ENCODE data around the gene HHAT. TPM values are rescaled to one million over a fixed set of nuclear protein-coding genes. Genes with fewer than 3 reads are reported as not detected.
A peak's percentile ranks its signal among the peaks of the same experiment; 100 is the strongest.

Gene HHAT
- total and polyA plus RNA-seq, 2 of the 4 experiments (the other 2 are of a cell fraction) = 1.7 to 2.5 TPM

DNA sequence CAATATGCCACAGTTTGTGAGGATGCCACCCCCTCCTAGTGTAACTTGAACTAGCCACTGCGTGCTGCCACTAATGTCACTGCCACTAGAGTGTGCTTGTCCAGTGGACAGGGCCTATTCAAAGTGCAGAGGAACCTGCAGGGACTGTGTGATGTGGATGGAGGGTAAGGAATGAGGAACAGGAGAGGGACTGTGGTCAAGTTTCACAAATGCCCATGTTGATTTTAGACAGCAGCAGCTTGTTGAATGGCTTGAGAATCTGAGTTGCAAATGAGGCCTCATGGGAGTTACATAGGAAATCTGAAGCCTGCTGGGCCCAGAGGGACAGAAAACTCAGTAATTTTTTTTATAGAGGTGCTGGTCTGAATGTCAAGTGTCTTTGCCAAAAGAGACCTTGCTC, 112.3 kb downstream of the HHAT start:
- in situ Hi-C loops (cut with MboI; ENCODE audit: low sequenced_read_pairs) (no loop called here), dilution Hi-C loops (cut with HindIII; ENCODE audit: low sequenced_read_pairs, unreplicated experiment) (no loop called here), intact Hi-C loops (cut with micrococcal nuclease) (no loop called here)
- Histone ChIP-seq H2AK9ac (replicated peaks; ENCODE audit: low read depth, low read length, poor library complexity) (no peak overlapping the region), H2BK20ac (ENCODE audit: low read depth, low read length) (peak overlapping the region; percentile 94), H3K4me1 (ENCODE audit: control insufficient read depth, insufficient read depth, low read length) (peaks cover 20% of the 10 kb centered on the region), H3K27ac (ENCODE audit: insufficient read depth, low read length) (peak overlapping the region; percentile 38), H3K18ac (ENCODE audit: low read depth, low read length) (peak overlapping the region; percentile 96; the same call in 1 of the 2 replicates), H3K4me3 (ENCODE audit: insufficient read depth, low read depth, low read length) (no peak overlapping the region), H3K36me3 (ENCODE audit: control insufficient read depth, insufficient read depth, low read length) (no peaks in the 10 kb centered on the region), H4K91ac (ENCODE audit: insufficient read depth, low read depth, low read length) (peak overlapping the region; percentile 91), H3K9ac (ENCODE audit: low read depth, low read length) (no peak overlapping the region), H3K14ac (replicated peaks; ENCODE audit: low read depth, low read length) (peak overlapping the region; percentile 62), H4K5ac (ENCODE audit: low read depth, low read length) (peak overlapping the region; percentile 81; the same call in 1 of the 2 replicates), H3K27me3 (ENCODE audit: control insufficient read depth, insufficient read depth, low read length) (no peaks in the 10 kb centered on the region), H3K23ac (ENCODE audit: low read depth, low read length) (peak overlapping the region; percentile 36; the same call in 1 of the 2 replicates), H2BK120ac (ENCODE audit: low read depth, low read length) (peak overlapping the region; percentile 97), H4K8ac (ENCODE audit: low read depth in 2 of 2, low read length in 2 of 2) (peak overlapping the region; percentile 78 to 88), H3K56ac (ENCODE audit: extremely low read depth, insufficient read depth, low read length) (no peak overlapping the region; the same call in 1 of the 2 replicates), H2BK15ac (ENCODE audit: low read depth, low read length) (peak overlapping the region; percentile 100; the same call in 2 of the 3 replicates), H3K4me2 (ENCODE audit: low read depth, low read length) (no peak overlapping the region), H3K4ac (ENCODE audit: low read depth, low read length) (peak overlapping the region; percentile 98), H4K20me1 (ENCODE audit: insufficient read depth, low read length) (no peaks in the 10 kb centered on the region), H2AK5ac (ENCODE audit: low read depth, low read length) (peak overlapping the region; percentile 99), H3K9me1 (ENCODE audit: insufficient read depth, low read length) (peaks cover 14% of the 10 kb centered on the region), H2BK5ac (ENCODE audit: low read depth, low read length, poor library complexity, severe bottlenecking) (peak overlapping the region; percentile 96), H3K79me1 (ENCODE audit: low read depth in 1 of 2, low read length in 2 of 2) (peaks cover 0 to 8% of the 10 kb centered on the region in 2 experiments; a peak in 2 of 4 replicates), H3K9me3 (ENCODE audit: control insufficient read depth, insufficient read depth, low read length) (no peaks in the 10 kb centered on the region), H2AFZ (replicated peaks; ENCODE audit: low read length, poor library complexity) (peak overlapping the region; percentile 9)
- ChIA-PET POLR2A (ENCODE audit: unreplicated experiment) (interaction anchor here (0.6 kb wide), 1 partner anchor 26 kb away, joined by 3 read pairs; no protein-coding TSS in a partner anchor), CTCF (interaction anchor here (1.0 to 2.2 kb wide), 4 partner anchors 12 to 694 kb away, joined by 3 to 9 read pairs (median 4); partner anchors contain the start of gene KCNH1)
- DNase-seq (no peak), ATAC-seq (ENCODE audit: low read depth) (no peak)
- WGBS, 2 experiments (ENCODE audit: extremely low coverage in 2 of 2, insufficient read length in 1 of 2) = no CpG with 5 or more reads among the region's 1 CpG
- no peak for TF ChIP-seq MXI1 (IDR thresholded peaks at IDR 0.05; ENCODE audit: borderline replicate concordance, low read depth, low read length)
- TF ChIP-seq POLR2A (IDR thresholded peaks at IDR 0.05; ENCODE audit: low read depth, low read length) = no peak
- BruUV-seq (replicated peaks) = no TSS peak
